MCF 10A (cell line): ENCODE results near the gene TGFBR3. TPM values are rescaled to one million over a fixed set of nuclear protein-coding genes. Genes with fewer than 3 reads are reported as not detected.

Source experiments
- BruUV-seq: library from RNA; stranded (reverse); fragments of 400-500 nt; replicated peaks from 2 replicates; lab custom pipeline; 2021; lab: Mats Ljungman, UMichigan
- CTCF ChIA-PET: fragments of 300-600 bp; sonication (Branson Sonifier 250); formaldehyde crosslinking; extraction: SDS; loops from one replicate; lab custom pipeline; 2021; ENCODE audit warnings: antibody characterized with exemption, inconsistent platforms; lab: Yijun Ruan, JAX
- POLR2A ChIA-PET: fragments of 300-600, 350-650 bp; sonication (Branson Sonifier 250); formaldehyde crosslinking; extraction: SDS; loops from one replicate; lab custom pipeline; 2020; ENCODE audit warnings: antibody characterized with exemption, inconsistent platforms; lab: Yijun Ruan, JAX
- DNase-seq: peaks from one replicate; pipeline ENCODE4 v3.0.0-alpha.2; 2018; ENCODE audit not compliant: unreplicated experiment
- H3K27ac Mint-ChIP-seq: one replicate; pipeline ENCODE4 v1.8.0; 2022; ENCODE audit warnings: mild to moderate bottlenecking, low read depth, mixed read lengths; ENCODE audit not compliant: unreplicated experiment
- H3K27me3 Mint-ChIP-seq: one replicate; pipeline ENCODE4 v1.8.0; 2022; ENCODE audit warnings: mixed read lengths; ENCODE audit not compliant: insufficient read depth, unreplicated experiment
- H3K36me3 Mint-ChIP-seq: one replicate; pipeline ENCODE4 v1.8.0; 2022; ENCODE audit warnings: mild to moderate bottlenecking, moderate library complexity, mixed read lengths; ENCODE audit not compliant: insufficient read depth, unreplicated experiment
- H3K4me1 Mint-ChIP-seq: one replicate; pipeline ENCODE4 v1.8.0; 2022; ENCODE audit warnings: mixed read lengths; ENCODE audit not compliant: insufficient read depth, unreplicated experiment
- H3K4me3 Mint-ChIP-seq: one replicate; pipeline ENCODE4 v1.8.0; 2022; ENCODE audit warnings: mild to moderate bottlenecking, moderate library complexity, mixed read lengths; ENCODE audit not compliant: unreplicated experiment
- H3K9me3 Mint-ChIP-seq: one replicate; pipeline ENCODE4 v1.8.0; 2022; ENCODE audit warnings: mixed read lengths; ENCODE audit not compliant: unreplicated experiment
- intact Hi-C: fragments of 100-400 bp; cut with micrococcal nuclease; formaldehyde crosslinking; loops from 2 replicates; pipeline ENCODE4 v1.14.1; 2022
- total RNA-seq: library from RNA; stranded (reverse); gene quantifications from 2 replicates; pipeline ENCODE4 v1.2.3, GENCODE V29; 2022
- TF ChIP-seq, protein P1 (sequence below): fragments of 200-600 bp; IDR thresholded peaks from one replicate; pipeline ENCODE4 v1.8.0; 2022; ENCODE audit warnings: antibody characterized with exemption, mild to moderate bottlenecking; ENCODE audit not compliant: unreplicated experiment

TGFBR3 gene
- total RNA-seq, 1 experiment from 2014 or later: 12.0 TPM

DNA sequence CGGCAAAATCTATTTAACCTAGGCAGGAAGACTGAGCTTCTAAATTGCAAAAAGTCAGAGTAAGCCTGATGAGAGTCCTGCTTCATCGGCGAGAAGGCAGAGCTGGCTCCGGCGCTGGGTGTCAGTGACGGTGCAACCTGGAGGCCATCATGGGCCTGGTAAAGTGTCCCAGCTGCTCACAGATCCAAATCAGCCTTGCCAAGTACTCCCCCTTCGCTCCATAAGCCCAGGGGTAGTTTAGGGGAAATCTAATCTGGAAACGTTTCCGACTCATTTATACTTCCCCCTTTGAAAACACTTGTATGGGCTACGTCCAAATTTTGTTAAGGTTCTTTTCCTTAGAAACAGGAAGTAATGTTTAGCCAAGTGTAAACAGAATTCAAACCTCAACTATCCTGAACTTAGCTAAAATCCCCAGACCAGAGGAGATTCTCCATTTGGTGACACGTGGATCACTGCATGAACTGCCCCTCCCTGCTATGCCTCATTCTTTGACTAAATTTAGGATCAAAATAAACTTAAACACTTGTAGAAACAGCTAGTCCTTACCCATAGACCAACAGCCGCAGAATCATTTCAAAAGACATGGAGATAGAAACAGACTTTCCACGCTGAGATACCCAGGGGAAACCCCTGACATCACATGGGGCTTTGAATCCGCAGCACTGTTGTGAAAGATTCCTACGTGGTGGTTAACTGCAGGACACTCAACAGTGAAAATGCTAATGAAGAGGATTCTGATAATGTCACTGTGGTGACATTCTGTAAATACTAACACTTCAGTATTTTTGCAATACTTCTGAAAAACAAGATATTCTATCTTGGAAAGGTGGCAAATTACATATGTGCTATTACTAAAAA, 172.7 kb downstream of the TGFBR3 start:
- intact Hi-C loops: no loop called here

DNA sequence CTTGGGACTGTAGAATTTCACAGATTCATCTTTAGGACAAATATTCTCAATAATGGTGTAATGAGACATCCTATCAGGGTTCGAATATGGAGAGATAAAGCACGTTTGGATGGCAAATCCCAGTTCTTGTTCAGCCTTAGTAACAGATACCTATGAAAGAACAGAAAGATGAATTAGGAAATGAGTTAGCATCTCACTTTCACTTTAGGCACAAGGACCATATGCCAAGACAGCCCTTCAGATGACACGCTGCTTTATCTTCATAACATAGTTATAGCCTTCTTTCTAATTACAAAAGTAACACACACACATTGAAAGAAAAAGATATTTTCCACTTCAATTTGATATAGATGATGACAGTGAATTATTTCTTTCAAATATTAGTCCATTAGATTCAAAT, 173.6 kb downstream of the TGFBR3 start:
- intact Hi-C loops: no loop called here
- no peak for DNase-seq
- no peaks in the 10 kb centered on the region for H3K9me3 Mint-ChIP-seq
- CTCF ChIA-PET: interaction anchor here (0.6 to 1.2 kb wide), 2 partner anchors 120 to 170 kb away, joined by 3 to 4 read pairs; no protein-coding TSS in a partner anchor
- no peaks in the 10 kb centered on the region for H3K27me3 Mint-ChIP-seq
- no peaks in the 10 kb centered on the region for H3K4me1 Mint-ChIP-seq
- BruUV-seq: no TSS peak
- H3K36me3 Mint-ChIP-seq: peaks cover 89% of the 10 kb centered on the region
- POLR2A ChIA-PET: no interaction called here
- H3K4me3 Mint-ChIP-seq: no peak overlapping the region
- no peak overlapping the region for H3K27ac Mint-ChIP-seq
- TF ChIP-seq, protein P1, sequence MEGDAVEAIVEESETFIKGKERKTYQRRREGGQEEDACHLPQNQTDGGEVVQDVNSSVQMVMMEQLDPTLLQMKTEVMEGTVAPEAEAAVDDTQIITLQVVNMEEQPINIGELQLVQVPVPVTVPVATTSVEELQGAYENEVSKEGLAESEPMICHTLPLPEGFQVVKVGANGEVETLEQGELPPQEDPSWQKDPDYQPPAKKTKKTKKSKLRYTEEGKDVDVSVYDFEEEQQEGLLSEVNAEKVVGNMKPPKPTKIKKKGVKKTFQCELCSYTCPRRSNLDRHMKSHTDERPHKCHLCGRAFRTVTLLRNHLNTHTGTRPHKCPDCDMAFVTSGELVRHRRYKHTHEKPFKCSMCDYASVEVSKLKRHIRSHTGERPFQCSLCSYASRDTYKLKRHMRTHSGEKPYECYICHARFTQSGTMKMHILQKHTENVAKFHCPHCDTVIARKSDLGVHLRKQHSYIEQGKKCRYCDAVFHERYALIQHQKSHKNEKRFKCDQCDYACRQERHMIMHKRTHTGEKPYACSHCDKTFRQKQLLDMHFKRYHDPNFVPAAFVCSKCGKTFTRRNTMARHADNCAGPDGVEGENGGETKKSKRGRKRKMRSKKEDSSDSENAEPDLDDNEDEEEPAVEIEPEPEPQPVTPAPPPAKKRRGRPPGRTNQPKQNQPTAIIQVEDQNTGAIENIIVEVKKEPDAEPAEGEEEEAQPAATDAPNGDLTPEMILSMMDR: no peak

More for the DNA sequence above, 172.7 kb downstream of the TGFBR3 start:
- H3K36me3 Mint-ChIP-seq: peaks cover 90% of the 10 kb centered on the region
- CTCF ChIA-PET: interaction anchor here (0.6 to 1.2 kb wide), 3 partner anchors 90 to 171 kb away, joined by 3 to 4 read pairs (median 3); no protein-coding TSS in a partner anchor
- TF ChIP-seq, protein P1: no peak
- no peaks in the 10 kb centered on the region for H3K27me3 Mint-ChIP-seq
- no peak overlapping the region for H3K27ac Mint-ChIP-seq
- DNase-seq: no peak
- H3K9me3 Mint-ChIP-seq: no peaks in the 10 kb centered on the region
- no peaks in the 10 kb centered on the region for H3K4me1 Mint-ChIP-seq
- BruUV-seq: no TSS peak
- no peak overlapping the region for H3K4me3 Mint-ChIP-seq
- POLR2A ChIA-PET: interaction anchor here (0.7 kb wide), 1 partner anchor 134 kb away, joined by 3 read pairs; no protein-coding TSS in a partner anchor

DNA sequence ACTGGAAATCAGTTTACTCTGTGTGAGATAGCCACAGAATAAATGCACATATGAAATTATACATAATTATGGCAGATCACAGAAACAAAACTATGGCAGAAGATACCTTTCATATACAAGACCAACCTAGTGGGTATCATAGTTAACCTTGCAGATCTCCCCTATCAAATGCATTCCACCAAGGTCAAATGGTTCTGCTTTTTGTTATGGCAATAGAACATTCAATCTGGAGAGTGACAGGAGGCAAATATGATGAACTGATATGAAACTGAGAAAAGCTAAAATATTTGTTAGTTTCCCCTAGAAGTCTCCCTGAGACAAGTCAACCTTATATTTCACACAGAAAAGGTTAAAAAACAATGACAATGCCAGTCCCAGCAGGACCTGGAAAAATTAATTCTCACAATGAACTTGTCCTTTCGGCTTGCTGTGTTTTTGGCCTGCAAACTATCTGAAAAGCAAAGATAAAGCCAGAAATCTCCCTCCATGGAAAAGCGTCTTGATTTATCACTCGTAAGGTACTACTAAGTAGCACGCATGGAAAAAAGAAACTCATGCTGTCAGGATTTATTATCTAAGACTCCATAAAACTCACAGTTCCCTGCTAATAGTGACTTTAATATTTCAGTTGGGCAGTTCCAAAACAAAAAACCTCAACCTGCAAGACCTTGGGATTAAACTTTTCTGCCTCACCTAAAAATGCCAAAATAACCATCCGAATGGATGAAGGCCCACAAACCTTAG, 174.3 kb downstream of the TGFBR3 start:
- H3K27ac Mint-ChIP-seq: no peak overlapping the region
- DNase-seq: no peak
- ChIA-PET POLR2A (no interaction called here), CTCF (no interaction called here)
- peaks cover 89% of the 10 kb centered on the region for H3K36me3 Mint-ChIP-seq
- BruUV-seq: no TSS peak
- no peaks in the 10 kb centered on the region for H3K4me1 Mint-ChIP-seq
- no peaks in the 10 kb centered on the region for H3K9me3 Mint-ChIP-seq
- TF ChIP-seq, protein P1: no peak
- no peaks in the 10 kb centered on the region for H3K27me3 Mint-ChIP-seq
- intact Hi-C loops: no loop called here
- H3K4me3 Mint-ChIP-seq: no peak overlapping the region

DNA sequence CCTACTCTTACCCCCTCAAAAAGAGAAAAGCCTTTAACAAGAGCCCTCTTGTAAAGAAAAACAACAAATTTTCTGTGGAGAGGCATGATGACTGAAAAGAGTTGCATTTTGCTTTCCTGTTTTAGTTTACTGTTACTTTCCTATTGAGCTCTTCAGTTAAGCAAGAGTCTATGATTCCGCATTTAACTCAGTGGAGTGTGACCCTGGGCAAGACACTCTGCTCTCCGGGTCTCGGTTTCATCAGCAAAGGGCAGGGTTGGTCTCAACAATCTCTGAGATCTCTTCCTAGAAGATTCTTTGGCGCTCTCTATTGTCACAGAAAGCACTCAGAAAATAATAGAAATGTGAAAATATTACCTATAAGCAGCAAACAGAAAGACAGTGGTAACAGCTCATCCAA, 175.7 kb downstream of the TGFBR3 start:
- no peak for DNase-seq
- ChIA-PET POLR2A (interaction anchor here (1.0 to 1.3 kb wide), 2 partner anchors 12 to 136 kb away, joined by 3 to 4 read pairs; no protein-coding TSS in a partner anchor), CTCF (interaction anchor here (1.2 kb wide), 1 partner anchor 73 kb away, joined by 3 read pairs; no protein-coding TSS in a partner anchor)
- intact Hi-C loops: no loop called here
- Mint-ChIP-seq H3K36me3 (peaks cover 76% of the 10 kb centered on the region), H3K4me3 (no peak overlapping the region), H3K27me3 (no peaks in the 10 kb centered on the region), H3K9me3 (no peaks in the 10 kb centered on the region), H3K27ac (peak overlapping the region; percentile 46), H3K4me1 (no peaks in the 10 kb centered on the region)
- no TSS peak for BruUV-seq
- TF ChIP-seq, protein P1: no peak
